Right kidney (tissue), 1 donor: ENCODE measurements around the gene TEAD1.

Source experiments
- DNase-seq: peaks from one replicate; pipeline ENCODE4 v3.0.0-alpha.2; 2016

Gene TEAD1

GRCh38 chr11:12685229-12685628 is 11.0 kb downstream of the TEAD1 start:
- DNase-seq = no peak

DNA sequence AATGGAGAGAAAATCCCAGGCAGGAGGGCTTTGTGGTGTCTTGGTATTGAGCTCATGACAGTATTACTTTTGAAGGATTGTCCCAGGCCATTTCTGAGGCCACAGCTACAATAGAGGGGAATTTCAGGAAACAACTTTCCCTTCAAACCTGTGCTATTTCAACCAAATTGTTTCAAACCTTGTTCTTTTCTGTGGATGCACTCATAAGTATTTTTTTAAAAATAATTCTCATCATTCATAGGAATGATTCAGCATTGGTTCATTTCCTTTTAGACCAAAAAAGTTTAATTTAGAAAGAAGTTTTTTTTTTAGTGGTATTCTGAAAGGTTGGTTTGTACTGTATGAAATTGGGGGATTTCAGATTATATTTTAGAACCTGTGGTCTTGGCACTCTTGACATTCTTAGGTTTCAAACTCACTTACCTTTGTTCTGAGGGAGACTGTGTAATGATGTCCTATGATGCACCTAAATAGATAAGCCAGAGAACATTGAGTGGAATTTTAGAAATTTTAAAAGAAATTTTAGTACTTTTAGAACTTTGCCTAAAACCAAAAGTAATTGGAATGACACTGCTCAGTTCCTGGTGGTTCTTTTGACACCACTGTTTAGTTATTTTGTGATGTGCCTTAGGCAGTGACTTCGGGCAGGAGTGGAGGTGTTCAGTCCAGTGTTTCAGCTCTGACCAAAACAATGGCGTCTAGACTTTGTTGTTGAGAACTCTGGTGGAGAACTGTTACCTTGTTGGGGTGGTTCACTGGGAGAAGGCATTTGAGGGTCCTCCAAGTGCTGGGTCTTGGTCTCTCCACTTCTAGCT is 12.2 kb downstream of the TEAD1 start:
- no peak for DNase-seq

DNA sequence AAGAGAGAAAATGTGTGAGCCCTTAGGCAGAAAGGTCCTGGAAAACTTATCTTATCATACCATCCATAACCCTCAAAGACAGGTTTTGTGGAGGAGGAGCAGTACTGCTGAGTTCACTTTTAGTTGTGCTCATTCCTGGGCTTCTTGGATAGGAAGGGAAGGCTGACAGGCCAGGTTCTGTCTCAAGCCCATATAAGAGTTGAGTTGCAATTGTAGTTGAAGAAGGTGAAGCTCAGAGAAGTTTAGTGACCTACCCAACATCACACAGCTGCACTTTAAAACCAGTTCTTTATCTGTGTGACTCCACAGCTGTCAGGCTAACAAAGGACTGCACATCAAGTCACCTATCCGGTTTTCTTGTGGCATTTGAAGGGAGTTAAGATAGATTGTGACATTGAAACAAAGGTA is 13.0 kb downstream of the TEAD1 start:
- no peak for DNase-seq

DNA sequence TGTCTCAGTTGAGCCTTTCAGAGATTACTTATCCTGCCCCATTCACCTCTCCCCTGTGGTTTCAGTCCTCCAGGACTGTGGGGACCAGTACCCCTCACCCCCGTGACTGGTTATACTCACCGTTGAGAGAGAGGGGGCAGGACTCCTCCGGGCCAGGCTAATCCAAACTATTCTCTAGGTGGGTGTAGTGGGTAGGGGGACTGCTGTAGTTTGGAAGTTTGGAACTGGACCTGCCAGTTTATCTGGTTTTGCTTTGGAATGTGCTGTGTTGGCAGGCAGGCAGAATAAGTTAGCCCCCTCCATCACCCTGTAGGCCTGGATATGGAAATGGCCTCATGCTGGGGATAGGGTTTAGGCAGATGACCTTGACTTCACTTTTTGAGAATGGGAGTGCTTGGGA is 13.5 kb downstream of the TEAD1 start:
- DNase-seq = peak; percentile 40

GRCh38 chr11:12689029-12689755 is 15.0 kb downstream of the TEAD1 start:
- DNase-seq = no peak

DNA sequence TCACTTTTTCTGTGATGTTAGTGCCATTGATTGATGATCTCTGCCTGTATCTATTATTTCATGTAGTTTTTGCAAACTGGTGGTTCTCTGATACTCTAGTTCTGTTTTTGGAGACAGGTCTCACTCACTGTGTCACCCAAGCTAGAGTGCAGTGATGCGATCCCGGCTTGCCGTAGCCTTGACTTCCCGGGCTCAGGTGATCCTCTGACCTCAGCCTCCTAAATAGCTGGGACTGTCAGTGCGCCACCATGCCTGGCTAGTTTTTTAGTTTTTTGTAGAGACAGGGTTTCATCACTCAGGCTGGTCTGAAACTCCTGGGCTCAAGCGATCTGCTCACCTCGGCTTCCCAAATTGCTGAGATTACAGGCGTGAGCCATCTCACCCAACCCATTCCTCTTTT is 16.4 kb downstream of the TEAD1 start:
- DNase-seq = peak; percentile 35

DNA sequence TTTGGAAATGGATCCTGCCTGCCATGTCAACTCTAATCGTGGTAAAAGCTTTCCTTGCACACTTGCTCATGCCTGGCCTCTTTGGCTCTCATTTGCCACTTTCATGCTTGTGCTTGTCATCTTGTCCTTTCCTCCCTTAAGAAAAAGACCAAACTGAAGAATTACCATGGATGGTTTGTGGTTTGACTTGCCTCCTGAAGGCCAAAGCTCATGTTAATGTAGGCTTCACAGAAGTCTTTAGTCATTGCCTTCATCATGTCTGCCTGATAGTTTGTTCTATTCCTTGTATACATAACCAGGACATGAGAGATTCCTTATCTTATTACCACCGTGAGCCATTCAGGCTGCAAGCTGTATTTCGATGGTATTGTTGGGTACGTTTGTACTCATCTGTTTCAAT is 17.3 kb downstream of the TEAD1 start:
- DNase-seq = no peak

- peak; percentile 80 for DNase-seq
Measured at GRCh38 chr11:12692229-12693075, 18.2 kb downstream of the TEAD1 start.

- DNase-seq = no peak
Measured at GRCh38 chr11:12693094-12693478, 18.9 kb downstream of the TEAD1 start.

GRCh38 chr11:12693479-12694182 is 19.4 kb downstream of the TEAD1 start:
- DNase-seq = peak; percentile 80

DNA sequence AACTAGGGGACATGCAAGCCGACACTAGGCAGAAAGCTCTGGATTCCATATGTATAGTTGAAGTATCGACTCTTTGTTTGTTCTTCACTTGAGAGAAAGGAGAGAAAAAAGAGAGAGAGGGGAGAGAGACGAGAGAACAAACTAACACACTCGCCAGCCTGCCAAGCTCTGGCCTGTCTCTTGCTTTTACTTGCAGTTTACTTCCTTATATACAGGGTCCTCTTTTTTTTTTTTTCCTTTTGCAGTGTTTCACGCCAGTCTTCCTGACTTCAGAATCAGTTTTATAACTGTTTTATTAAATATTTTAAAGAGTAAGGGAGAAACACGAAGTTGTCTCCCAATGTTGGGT is 19.9 kb downstream of the TEAD1 start:
- DNase-seq = no peak

DNA sequence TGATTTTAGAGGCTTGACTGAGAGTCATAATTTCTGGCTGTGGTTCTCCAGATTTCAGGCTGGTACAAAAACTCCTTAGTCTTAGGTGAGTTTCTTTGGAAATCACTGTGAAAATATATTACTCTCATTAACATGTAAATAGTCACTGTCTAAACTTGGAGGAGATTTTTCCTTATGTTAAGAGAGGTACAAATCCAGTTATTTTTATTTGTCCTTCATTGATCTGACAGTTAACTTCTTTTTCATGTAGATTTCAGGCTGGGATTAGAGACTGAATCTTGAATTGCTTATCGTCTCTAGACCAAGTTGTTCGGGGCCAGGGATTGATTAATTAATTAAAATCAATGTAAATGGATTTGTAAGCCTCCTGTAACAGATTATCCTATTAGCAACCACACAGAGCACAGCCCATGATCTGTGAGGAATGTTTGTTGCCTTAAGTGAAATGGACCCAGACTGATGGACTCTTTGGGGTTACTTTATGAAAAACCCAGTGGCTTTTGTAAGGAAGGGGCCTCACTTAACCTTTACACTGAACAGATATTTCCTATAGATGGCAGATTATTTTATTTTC is 21.1 kb downstream of the TEAD1 start:
- DNase-seq = no peak

- no peak for DNase-seq
Measured at GRCh38 chr11:12695873-12696272, 21.7 kb downstream of the TEAD1 start.

DNA sequence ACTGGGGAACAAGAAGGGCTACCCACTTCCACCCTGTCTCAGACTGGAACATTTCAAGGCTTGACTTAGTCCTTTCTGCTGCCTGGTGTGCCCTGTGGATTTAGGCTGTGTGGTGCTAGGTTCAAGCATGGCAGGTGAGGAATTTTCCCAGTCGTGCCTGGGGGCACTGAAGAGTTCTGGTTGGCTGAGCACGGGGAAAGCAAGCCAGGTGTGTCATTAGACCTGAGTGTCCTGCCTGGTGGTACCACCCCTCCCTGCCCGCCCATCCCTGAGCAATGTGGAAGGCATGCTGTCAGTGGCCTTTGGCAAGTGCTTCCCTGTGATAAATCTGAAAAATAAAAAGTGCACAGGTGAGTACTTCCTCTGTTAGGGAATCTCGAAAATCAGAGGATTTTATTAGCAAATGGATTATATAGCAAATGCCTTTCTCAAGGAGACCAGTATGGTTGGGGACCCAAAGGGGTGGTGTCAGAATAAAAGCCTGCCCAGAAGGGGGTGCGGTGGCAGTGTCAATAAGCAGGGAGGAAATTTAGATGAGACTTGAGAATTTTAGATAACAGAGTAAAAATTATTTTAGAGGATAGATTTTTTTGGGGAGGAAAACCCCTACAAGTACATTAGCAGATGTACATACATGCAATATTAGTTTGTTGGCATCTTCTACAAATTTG is 22.8 kb downstream of the TEAD1 start:
- DNase-seq = no peak

DNA sequence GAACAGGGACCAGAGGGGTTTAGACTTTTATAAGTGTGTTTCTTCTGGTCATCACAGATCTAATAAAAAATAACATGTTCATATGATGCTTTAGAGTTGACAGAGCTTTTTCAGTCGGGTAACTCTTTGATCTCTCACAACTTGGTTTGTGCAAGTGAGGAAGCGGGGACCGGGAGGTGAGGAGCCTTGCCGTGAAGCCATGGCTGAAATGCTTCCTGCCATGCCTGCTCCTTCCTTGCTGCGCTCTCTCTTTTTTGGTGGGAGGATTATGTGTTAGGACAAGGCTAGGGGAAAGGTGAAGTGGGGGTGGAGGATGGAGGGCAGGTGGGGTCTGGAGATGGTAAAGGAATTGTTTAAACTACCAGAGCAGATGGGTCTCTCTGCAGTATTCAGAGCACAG is 23.8 kb downstream of the TEAD1 start:
- DNase-seq = no peak

- no peak for DNase-seq
Measured at GRCh38 chr11:12701811-12702592, 27.8 kb downstream of the TEAD1 start.

GRCh38 chr11:12702999-12703453 is 28.8 kb downstream of the TEAD1 start:
- no peak for DNase-seq

- no peak for DNase-seq
Measured at GRCh38 chr11:12704049-12704448, 29.8 kb downstream of the TEAD1 start.

- DNase-seq = no peak
Measured at GRCh38 chr11:12705874-12706273, 31.7 kb downstream of the TEAD1 start.
